Measurements from ENCODE around the gene COL19A1.

The COL19A1 gene

GRCh38 chr6:70166088-70166958 is 300.0 kb downstream of the COL19A1 start:
- FAIRE-seq (peak; percentile 89), DNase-seq (ENCODE audit: insufficient read length, low spot score) (peak; percentile 19)

DNA sequence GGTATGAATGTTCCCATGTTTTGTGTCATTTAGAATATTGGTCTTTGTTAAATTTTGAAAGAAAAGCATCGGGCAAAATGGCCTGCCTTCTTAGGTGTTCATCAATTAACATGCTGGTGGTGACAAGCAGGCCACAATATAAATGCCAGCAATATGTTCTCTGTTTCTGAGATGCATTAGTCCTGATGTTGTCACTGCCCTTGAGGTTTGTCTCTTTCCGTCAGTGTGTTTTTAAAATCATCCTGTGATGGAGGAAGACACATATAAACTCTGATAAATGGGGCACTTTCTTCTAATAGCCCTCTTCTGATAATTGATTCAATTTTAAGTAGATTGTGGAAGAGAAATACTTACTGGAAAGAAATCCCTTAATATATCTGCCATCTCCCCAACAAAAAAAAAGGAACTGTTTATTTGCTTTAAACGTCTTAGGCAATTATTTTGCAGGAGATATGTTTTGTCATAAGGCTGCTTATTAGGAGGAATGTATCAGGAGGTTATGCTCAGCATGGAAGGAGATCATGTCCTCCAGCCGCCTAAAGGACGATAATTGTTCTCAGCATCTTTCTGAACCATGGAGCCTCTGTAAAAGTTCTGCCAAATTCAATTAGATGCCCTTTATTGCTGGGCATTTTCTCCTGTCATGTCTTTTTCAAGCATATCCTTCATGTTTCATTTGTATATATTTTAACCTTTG is 302.5 kb downstream of the COL19A1 start:
- DNase-seq (ENCODE audit: insufficient read length, low spot score) (no peak), FAIRE-seq (no peak)
- no peak for TF ChIP-seq POLR2A (IDR thresholded peaks at IDR 0.05; ENCODE audit: low read depth, low read length)

More at GRCh38 chr6:70166088-70166958, 300.0 kb downstream of the COL19A1 start:
- TF ChIP-seq POLR2A (IDR thresholded peaks at IDR 0.05; ENCODE audit: low read depth, low read length): no peak

DNA sequence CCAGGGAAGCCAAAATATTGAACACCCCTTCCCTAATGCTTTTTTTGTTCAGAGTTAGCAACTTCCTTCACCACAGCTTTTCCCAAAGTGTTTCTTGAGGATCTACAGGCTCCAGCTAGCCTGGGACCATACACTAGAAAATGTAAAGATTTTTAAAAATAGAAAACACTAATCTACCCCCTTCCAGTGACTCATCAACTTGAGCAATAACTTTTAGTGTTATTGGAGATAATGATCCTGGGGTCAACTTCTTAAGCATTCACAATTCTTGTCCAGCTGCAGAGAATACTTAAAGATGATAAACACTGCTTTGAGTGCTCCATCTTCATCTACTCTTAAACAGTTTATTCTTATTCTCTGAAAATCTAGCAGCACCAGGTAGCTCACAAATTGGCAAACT is 304.9 kb downstream of the COL19A1 start:
- no peak for FAIRE-seq
- DNase-seq (ENCODE audit: insufficient read length, low spot score): no peak

DNA sequence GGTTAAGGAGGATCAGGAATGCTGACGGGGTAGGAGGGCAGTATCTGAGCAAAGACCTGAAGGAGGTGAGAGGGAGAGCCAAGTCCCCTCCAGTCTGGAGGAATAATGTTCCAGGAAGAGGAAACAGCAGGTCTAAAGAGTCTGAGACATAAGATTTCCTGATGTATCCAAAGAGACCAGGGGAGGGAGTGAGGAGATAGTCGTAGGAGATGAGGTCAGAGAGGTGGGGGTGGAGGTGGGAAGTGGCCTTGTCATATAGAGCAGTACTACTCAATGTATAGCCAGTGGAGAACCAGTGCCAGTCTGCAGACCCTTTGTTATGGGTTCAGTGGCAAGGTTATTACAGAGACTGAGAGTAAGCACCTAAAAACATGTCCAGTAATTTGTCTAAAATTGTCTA is 305.9 kb downstream of the COL19A1 start:
- no peak for FAIRE-seq
- TF ChIP-seq POLR2A (IDR thresholded peaks at IDR 0.05; ENCODE audit: low read depth, low read length): no peak
- no peak for DNase-seq (ENCODE audit: insufficient read length, low spot score)

More for the DNA sequence above, 304.9 kb downstream of the COL19A1 start:
- no peak for TF ChIP-seq POLR2A (IDR thresholded peaks at IDR 0.05; ENCODE audit: low read depth, low read length)

DNA sequence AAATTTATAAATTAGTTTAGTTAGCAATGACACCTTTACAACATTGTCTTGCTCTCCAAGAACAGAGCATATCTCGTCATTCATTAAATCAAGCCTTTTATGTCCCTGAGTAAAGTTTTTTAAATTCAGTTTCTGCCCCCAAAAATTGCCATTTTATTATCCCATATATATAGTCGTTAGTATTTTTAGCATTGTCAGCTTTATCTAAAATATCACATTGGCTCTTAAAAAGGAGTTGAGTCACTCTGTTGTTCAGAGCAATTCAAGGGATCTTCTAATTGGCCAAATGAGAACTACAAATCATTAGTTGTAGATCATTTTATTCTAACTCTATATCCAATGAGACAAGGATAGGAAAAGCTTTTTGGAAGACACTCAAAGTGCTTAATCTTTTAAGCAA is 309.4 kb downstream of the COL19A1 start:
- DNase-seq (ENCODE audit: insufficient read length, low spot score): no peak
- no peak for TF ChIP-seq POLR2A (IDR thresholded peaks at IDR 0.05; ENCODE audit: low read depth, low read length)
- FAIRE-seq: no peak

GRCh38 chr6:70176842-70177550 is 310.6 kb downstream of the COL19A1 start:
- DNase-seq (ENCODE audit: insufficient read length, low spot score) (no peak), FAIRE-seq (no peak)
- no peak for TF ChIP-seq POLR2A (IDR thresholded peaks at IDR 0.05; ENCODE audit: low read depth, low read length)

DNA sequence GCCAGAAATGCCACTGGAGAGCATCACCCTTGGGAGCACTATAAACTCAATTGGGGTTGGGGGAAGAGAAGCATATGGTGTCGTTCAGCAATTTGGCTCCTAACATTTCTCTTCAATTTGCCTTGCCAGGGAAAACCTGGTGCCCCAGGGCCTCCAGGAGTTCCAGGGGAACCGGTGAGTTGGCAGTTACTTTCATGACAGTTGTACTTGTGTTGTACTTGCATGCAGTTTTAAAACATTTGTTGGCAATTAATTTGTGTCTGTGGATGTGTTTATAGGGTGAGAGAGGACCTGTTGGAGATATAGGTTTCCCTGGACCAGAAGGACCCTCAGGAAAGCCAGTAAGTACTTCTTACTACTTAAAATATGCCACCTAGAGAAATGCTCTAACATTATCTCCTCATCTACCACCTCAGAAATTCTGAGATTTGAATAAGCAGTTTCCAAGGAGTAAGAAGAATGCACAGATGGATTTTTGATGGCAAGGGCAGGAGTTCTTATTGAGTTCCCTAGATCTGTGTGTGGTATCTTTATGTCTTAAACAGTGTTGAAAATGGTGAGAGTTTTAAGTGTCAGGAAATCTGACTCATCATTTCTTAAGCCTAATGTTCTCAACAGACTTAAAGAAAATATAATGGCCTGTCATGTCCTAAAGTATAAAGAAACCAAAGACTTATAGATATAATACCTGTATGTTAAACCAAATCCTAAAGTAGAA is 314.0 kb downstream of the COL19A1 start:
- no peak for TF ChIP-seq POLR2A (IDR thresholded peaks at IDR 0.05; ENCODE audit: low read depth, low read length)
- no peak for FAIRE-seq
- DNase-seq (ENCODE audit: insufficient read length, low spot score): no peak

GRCh38 chr6:70180901-70181599 is 314.7 kb downstream of the COL19A1 start:
- DNase-seq (ENCODE audit: insufficient read length, low spot score) (no peak), FAIRE-seq (no peak)

DNA sequence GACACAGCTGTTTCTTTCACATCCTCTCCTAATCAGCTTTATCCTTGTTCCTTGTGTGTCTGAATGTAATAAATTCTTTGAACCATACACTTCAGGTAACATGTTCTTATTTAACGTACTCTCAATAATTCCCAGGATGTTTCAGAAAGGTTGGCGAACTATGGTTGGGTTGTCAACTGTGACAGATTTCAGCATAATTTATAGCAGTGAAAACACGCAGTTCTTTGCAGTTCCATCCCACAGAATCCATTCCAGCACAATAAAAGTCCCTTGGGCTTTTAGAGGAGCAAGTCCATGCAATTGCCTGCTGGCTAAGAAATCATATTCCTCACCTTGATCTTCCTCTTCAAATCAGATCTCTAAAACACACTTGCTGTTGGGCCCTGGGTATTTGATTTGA is 317.2 kb downstream of the COL19A1 start:
- no peak for FAIRE-seq
- no peak for TF ChIP-seq POLR2A (IDR thresholded peaks at IDR 0.05; ENCODE audit: low read depth, low read length)

More at GRCh38 chr6:70180901-70181599, 314.7 kb downstream of the COL19A1 start:
- TF ChIP-seq POLR2A (IDR thresholded peaks at IDR 0.05; ENCODE audit: low read depth, low read length): no peak

DNA sequence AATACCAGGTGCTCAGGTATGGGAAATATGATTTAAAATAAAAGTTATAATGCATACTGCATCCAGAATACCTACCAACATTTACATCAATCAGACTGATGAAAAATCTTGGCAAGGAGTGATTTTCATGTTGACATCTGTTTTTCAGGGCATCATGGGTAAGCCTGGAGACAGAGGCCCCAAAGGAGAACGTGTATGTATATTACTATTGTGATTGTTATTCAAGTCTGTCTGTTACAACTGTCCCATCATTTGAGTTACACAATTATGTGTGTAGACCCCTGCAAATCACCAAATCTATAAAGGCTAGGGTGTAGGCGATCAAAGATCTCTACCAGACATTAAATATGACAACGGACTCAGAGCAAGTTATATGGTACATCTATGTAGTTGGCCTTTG is 318.4 kb downstream of the COL19A1 start:
- DNase-seq (ENCODE audit: insufficient read length, low spot score) (no peak), FAIRE-seq (no peak)
- no peak for TF ChIP-seq POLR2A (IDR thresholded peaks at IDR 0.05; ENCODE audit: low read depth, low read length)

More for the DNA sequence above, 317.2 kb downstream of the COL19A1 start:
- no peak for DNase-seq (ENCODE audit: insufficient read length, low spot score)

GRCh38 chr6:70186461-70186860 is 320.1 kb downstream of the COL19A1 start:
- no peak for TF ChIP-seq POLR2A (IDR thresholded peaks at IDR 0.05; ENCODE audit: low read depth, low read length)
- DNase-seq (ENCODE audit: insufficient read length, low spot score) (no peak), FAIRE-seq (no peak)

DNA sequence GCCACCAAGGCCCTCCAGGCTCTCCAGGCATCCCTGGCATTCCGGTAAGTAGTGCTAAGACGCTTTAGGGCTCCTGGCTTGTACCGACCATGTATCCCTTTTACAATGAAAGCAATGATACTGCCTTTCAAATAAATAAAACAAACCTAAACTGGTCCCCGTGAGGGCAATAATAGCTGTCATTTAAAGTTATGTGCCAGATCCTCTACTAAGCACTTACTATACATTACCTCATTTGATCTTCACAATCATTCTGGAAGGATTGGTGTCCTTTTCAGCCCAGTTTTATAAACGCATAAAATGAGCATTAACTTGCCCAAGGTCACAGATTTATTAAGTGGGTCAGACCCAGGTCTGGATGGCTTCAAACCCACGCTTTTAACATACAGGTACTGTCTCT is 321.8 kb downstream of the COL19A1 start:
- TF ChIP-seq POLR2A (IDR thresholded peaks at IDR 0.05; ENCODE audit: low read depth, low read length): no peak
- DNase-seq (ENCODE audit: insufficient read length, low spot score) (no peak), FAIRE-seq (no peak)

DNA sequence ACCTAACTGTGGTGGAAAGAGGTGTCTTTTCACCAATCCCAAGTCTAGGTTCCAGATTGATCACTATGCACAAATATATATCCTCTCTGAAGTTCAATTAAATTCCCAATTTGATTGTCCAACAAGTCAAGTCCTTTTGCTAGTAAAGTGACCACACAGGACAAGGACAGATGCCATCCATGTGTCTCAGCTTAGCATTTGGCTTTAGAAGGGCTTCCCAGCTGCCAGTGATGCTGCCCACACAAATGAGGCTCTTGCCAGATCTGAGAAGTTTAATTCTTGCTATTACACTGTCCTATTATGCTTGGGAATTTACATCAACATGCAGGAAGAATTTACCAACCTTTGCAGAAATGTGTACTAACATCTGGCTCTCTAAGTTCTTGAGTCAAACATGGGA is 328.1 kb downstream of the COL19A1 start:
- FAIRE-seq: no peak
- TF ChIP-seq POLR2A (IDR thresholded peaks at IDR 0.05; ENCODE audit: low read depth, low read length): no peak
- no peak for DNase-seq (ENCODE audit: insufficient read length, low spot score)
